ENCODE results near the gene ZBTB2. TPM values are rescaled to one million over a fixed set of nuclear protein-coding genes. Genes with fewer than 3 reads are reported as not detected.

The ZBTB2 gene
- total and polyA plus RNA-seq, 10 donors = 11.0 to 19.1 (median 14.1) TPM

- H3K9me3 ChIP-seq = no peaks in the 10 kb centered on the region
These were observed 8.3 kb upstream of the ZBTB2 start for GRCh38 chr6:151399679-151400078.

DNA sequence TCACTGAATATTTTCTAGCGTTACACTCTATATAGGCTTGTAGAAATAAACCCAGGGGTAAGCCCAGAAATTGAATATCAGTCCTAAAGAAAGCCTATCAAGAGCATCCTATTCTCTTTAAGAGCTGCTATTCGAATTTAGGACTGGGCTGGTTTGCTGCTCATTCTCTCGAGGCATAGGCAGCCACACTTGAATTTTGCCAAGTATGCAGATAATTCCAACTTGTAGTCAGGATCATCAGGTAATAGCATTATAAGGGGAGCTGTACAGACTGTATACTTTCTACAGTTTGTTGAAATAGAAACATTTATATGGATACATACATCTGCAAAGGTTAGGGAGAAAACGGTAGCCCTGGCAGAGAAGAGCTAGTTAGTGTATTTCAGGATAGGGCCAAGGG lies 2.1 kb upstream of the ZBTB2 start:
- Histone ChIP-seq H3K27me3 (replicated peaks in 1 of 7) (no peaks in the 10 kb centered on the region), H3K27ac (peak overlapping the region in 5 of 8 donors; percentile 16 to 100 (median 99)), H3K36me3 (peaks cover 0 to 17% (median 0%) of the 10 kb centered on the region in 6 donors), H3K4me3 (peak overlapping the region in 1 of 8 donors; percentile 92), H3K4me1 (peaks cover 38 to 82% (median 71%) of the 10 kb centered on the region in 6 donors), H3K9me3 (no peaks in the 10 kb centered on the region)
- DNase-seq = no peak
- intact Hi-C loops (cut with DNase I; ENCODE audit: low total_unique reads) = no loop called here
- TF ChIP-seq POLR2A (IDR thresholded peaks at IDR 0.05) = no peak
- TF ChIP-seq CTCF (IDR thresholded peaks at IDR 0.05 in 8 of 11, conservative IDR thresholded peaks at IDR 0.05 in 3 of 11) = no peak
- TF ChIP-seq POLR2AphosphoS5 (IDR thresholded peaks at IDR 0.05) = no peak
- 57 to 76% (median 70%) methylated on average over 4 of the region's 4 CpGs for WGBS, 5 donors

More at GRCh38 chr6:151399679-151400078, 8.3 kb upstream of the ZBTB2 start:
- intact Hi-C loops (cut with DNase I; ENCODE audit: low total_unique reads) = loop anchor here (5.0 kb wide), 1 partner anchor 68 kb away; no protein-coding TSS in a partner anchor
- Histone ChIP-seq H3K36me3 (peaks cover 0 to 43% (median 15%) of the 10 kb centered on the region in 6 donors), H3K4me3 (no peak overlapping the region), H3K27me3 (replicated peaks in 1 of 7) (no peaks in the 10 kb centered on the region), H3K4me1 (peaks cover 15 to 80% (median 55%) of the 10 kb centered on the region in 6 donors), H3K27ac (peak overlapping the region in 1 of 8 donors; percentile 4)
- DNase-seq = no peak
- TF ChIP-seq POLR2A (IDR thresholded peaks at IDR 0.05) = no peak
- no peak for TF ChIP-seq CTCF (IDR thresholded peaks at IDR 0.05 in 8 of 11, conservative IDR thresholded peaks at IDR 0.05 in 3 of 11)
- TF ChIP-seq POLR2AphosphoS5 (IDR thresholded peaks at IDR 0.05) = no peak
- 64 to 76% (median 71%) methylated on average over 3 of the region's 3 CpGs for WGBS, 5 donors

DNA sequence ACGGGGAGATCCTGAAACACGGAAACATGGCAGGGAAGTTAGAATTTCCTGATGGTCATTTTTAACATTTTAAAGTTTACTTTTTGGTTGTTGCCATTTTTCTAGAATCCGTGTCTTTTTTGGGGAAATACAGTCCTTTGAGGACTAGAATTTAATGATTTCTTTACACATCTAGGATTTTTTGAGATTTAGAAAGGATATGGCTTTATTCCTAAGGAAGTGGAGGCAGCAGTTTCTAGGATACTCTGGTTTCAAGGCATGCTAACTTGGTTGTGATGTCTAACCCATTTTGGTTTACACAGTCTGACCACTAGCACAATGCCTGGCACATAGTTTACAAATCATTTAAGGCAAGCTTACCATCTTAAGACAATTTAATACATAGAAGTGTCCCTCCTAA lies 1.1 kb upstream of the ZBTB2 start:
- no peaks in the 10 kb centered on the region for H3K27me3 ChIP-seq (replicated peaks in 1 of 7)
- intact Hi-C loops (cut with DNase I; ENCODE audit: low total_unique reads) = no loop called here
- DNase-seq = no peak
- H3K36me3 ChIP-seq = peaks cover 0 to 7% (median 0%) of the 10 kb centered on the region in 6 donors
- H3K4me1 ChIP-seq = peaks cover 38 to 82% (median 70%) of the 10 kb centered on the region in 6 donors
- 1 to 3% (median 2%) methylated on average over 3 of the region's 3 CpGs for WGBS, 5 donors
- peak overlapping the region in 7 of 8 donors; percentile 89 to 98 (median 92) for H3K4me3 ChIP-seq
- H3K9me3 ChIP-seq = no peaks in the 10 kb centered on the region
- TF ChIP-seq POLR2AphosphoS5 (IDR thresholded peaks at IDR 0.05) (no peak), POLR2A (IDR thresholded peaks at IDR 0.05) (no peak), CTCF (IDR thresholded peaks at IDR 0.05 in 8 of 11, conservative IDR thresholded peaks at IDR 0.05 in 3 of 11) (no peak)
- peak overlapping the region in 7 of 8 donors; percentile 99 to 100 (median 99) for H3K27ac ChIP-seq

DNA sequence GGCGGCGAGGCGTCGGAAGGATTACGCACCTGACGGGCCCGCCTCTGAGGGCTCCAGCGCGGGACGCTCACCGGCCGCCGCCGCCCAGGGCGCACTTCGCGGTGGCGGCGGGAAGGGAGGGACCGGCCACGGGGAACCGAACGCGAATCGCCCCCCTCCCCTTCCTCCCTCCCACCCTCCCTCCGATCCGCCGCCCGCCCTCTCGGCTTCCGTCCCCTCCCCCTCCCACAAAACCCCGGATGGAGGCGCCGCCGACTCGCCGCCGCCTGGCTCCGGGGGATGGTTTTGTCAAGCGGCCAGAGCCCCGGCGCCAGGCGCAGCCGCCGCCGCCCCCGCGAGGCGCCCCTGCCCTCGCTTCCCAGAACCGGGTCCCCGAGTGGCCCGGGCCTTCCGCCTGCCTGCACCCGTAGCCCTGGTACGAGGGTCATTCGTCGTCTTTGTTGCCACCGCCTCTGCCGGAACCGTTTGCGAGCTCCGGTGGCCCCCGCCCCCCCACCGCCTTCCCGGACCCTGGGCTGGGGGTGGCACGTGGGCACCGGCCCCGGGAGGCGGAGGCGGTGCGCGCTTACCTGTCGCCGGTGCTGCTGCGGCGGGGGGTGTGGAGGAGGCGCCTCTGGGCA lies 398 bp downstream of the ZBTB2 start:
- 0 to 2% (median 1%) methylated on average over 24 to 75 of the region's 78 CpGs for WGBS, 5 donors
- Histone ChIP-seq H3K36me3 (peaks cover 0 to 5% (median 0%) of the 10 kb centered on the region in 6 donors), H3K27me3 (replicated peaks in 1 of 7) (no peaks in the 10 kb centered on the region), H3K9me3 (no peaks in the 10 kb centered on the region), H3K27ac (peak overlapping the region; percentile 98 to 100 (median 99)), H3K4me3 (peak overlapping the region; percentile 82 to 98 (median 92)), H3K4me1 (peaks cover 28 to 80% (median 59%) of the 10 kb centered on the region in 6 donors)
- peak; percentile 96 for DNase-seq
- intact Hi-C loops (cut with DNase I; ENCODE audit: low total_unique reads) = no loop called here
- TF ChIP-seq CTCF (IDR thresholded peaks at IDR 0.05 in 8 of 11, conservative IDR thresholded peaks at IDR 0.05 in 3 of 11) (no peak), POLR2A (IDR thresholded peaks at IDR 0.05) (no peak), POLR2AphosphoS5 (IDR thresholded peaks at IDR 0.05) (no peak)

All from spleen (tissue), 11 donors.